SIG-M5 treated with dmso at 0.1 percent for 504 hours (cell line): ENCODE results near the gene TSPYL4.

Experiments
- DNase-seq: peaks from one replicate; lab custom pipeline; 2025; ENCODE audit not compliant: unreplicated experiment; lab: John Stamatoyannopoulos, UW

Gene TSPYL4

GRCh38 chr6:116271149-116271708 is 17.4 kb upstream of the TSPYL4 start:
- no peak for DNase-seq

GRCh38 chr6:116268589-116269293 is 14.9 kb upstream of the TSPYL4 start:
- DNase-seq, result peak; percentile 86

GRCh38 chr6:116267836-116268588 is 14.1 kb upstream of the TSPYL4 start:
- DNase-seq, result no peak

GRCh38 chr6:116266803-116267202 is 12.9 kb upstream of the TSPYL4 start:
- DNase-seq, result no peak

- DNase-seq, result no peak
These were observed 11.4 kb upstream of the TSPYL4 start for GRCh38 chr6:116265041-116265829.

GRCh38 chr6:116263353-116263752 is 9.5 kb upstream of the TSPYL4 start:
- no peak for DNase-seq

- DNase-seq, result no peak
These were observed 4.6 kb upstream of the TSPYL4 start for GRCh38 chr6:116258520-116258919.

GRCh38 chr6:116256694-116257093 is 2.8 kb upstream of the TSPYL4 start:
- DNase-seq, result no peak

GRCh38 chr6:116255246-116255800 is 1.4 kb upstream of the TSPYL4 start:
- DNase-seq, result no peak

- DNase-seq, result no peak
These were observed 602 bp upstream of the TSPYL4 start for GRCh38 chr6:116254297-116255056.

- no peak for DNase-seq
These were observed 729 bp downstream of the TSPYL4 start for GRCh38 chr6:116253188-116253504.

- no peak for DNase-seq
These were observed 2.1 kb downstream of the TSPYL4 start for GRCh38 chr6:116251568-116252384.

GRCh38 chr6:116248577-116248976 is 5.3 kb downstream of the TSPYL4 start:
- no peak for DNase-seq

GRCh38 chr6:116247285-116247684 is 6.6 kb downstream of the TSPYL4 start:
- peak; percentile 3 for DNase-seq

GRCh38 chr6:116246089-116246488 is 7.8 kb downstream of the TSPYL4 start:
- no peak for DNase-seq

- no peak for DNase-seq
These were observed 9.6 kb downstream of the TSPYL4 start for GRCh38 chr6:116244284-116244683.

- no peak for DNase-seq
These were observed 14.0 kb downstream of the TSPYL4 start for GRCh38 chr6:116239856-116240255.

GRCh38 chr6:116239256-116239655 is 14.6 kb downstream of the TSPYL4 start:
- no peak for DNase-seq

GRCh38 chr6:116238083-116238482 is 15.8 kb downstream of the TSPYL4 start:
- DNase-seq, result no peak

GRCh38 chr6:116234689-116235088 is 19.2 kb downstream of the TSPYL4 start:
- no peak for DNase-seq
